GM19023 (cell line): ENCODE measurements around the gene CENPB.
"Not testable (repeated sequence)": the region's sequence is repeated elsewhere in the genome, so short reads cannot be mapped to it uniquely, and the experiment has no call there.

ENCODE experiments used
- ATAC-seq: cut with Tn5 transposase; IDR thresholded peaks from one replicate; pipeline ENCODE4 v1.9.1; 2021; ENCODE audit warnings: mild to moderate bottlenecking, moderate library complexity; ENCODE audit not compliant: unreplicated experiment

CENPB gene

GRCh38 chr20:3811467-3812258 is 25.1 kb upstream of the CENPB start:
- ATAC-seq: no peak

- no peak for ATAC-seq
These were observed 22.0 kb upstream of the CENPB start for GRCh38 chr20:3808544-3808943.

- ATAC-seq: no peak
These were observed 18.2 kb upstream of the CENPB start for GRCh38 chr20:3804781-3805180.

- ATAC-seq: no peak
These were observed 17.8 kb upstream of the CENPB start for GRCh38 chr20:3804254-3804751.

GRCh38 chr20:3803854-3804253 is 17.3 kb upstream of the CENPB start:
- ATAC-seq: no peak

- no peak for ATAC-seq
These were observed 16.7 kb upstream of the CENPB start for GRCh38 chr20:3803289-3803688.

GRCh38 chr20:3802524-3803239 is 16.1 kb upstream of the CENPB start:
- no peak for ATAC-seq

GRCh38 chr20:3801846-3802245 is 15.3 kb upstream of the CENPB start:
- ATAC-seq: no peak

GRCh38 chr20:3801299-3801698 is 14.8 kb upstream of the CENPB start:
- no peak for ATAC-seq

- no peak for ATAC-seq
These were observed 14.3 kb upstream of the CENPB start for GRCh38 chr20:3800878-3801260.

- no peak for ATAC-seq
These were observed 13.8 kb upstream of the CENPB start for GRCh38 chr20:3800256-3800877.

GRCh38 chr20:3798908-3799248 is 12.3 kb upstream of the CENPB start:
- no peak for ATAC-seq

GRCh38 chr20:3798373-3798768 is 11.8 kb upstream of the CENPB start:
- ATAC-seq: no peak

- ATAC-seq: no peak
These were observed 11.2 kb upstream of the CENPB start for GRCh38 chr20:3797592-3798372.

GRCh38 chr20:3797226-3797545 is 10.6 kb upstream of the CENPB start:
- ATAC-seq: no peak

- peak; percentile 4 for ATAC-seq
These were observed 10.1 kb upstream of the CENPB start for GRCh38 chr20:3796477-3797225.

GRCh38 chr20:3795511-3796468 is 9.2 kb upstream of the CENPB start, which contains the start of gene CDC25B:
Gene CDC25B (plus strand): TSS chr20:3796310. CDS start chr20:3796532, 222 bp downstream.
- peak; percentile 70 for ATAC-seq

GRCh38 chr20:3794701-3795420 is 8.3 kb upstream of the CENPB start:
- ATAC-seq: no peak

- ATAC-seq: not testable (repeated sequence)
These were observed 7.6 kb upstream of the CENPB start for GRCh38 chr20:3794168-3794567.
